ENCODE results near the gene LRRK1. TPM values are rescaled to one million over a fixed set of nuclear protein-coding genes. Genes with fewer than 3 reads are reported as not detected.

The LRRK1 gene
- total and polyA plus RNA-seq, 2 of the 13 experiments (the other 11 are each of a cell fraction or from before 2014, with no cell fraction given) = 0.13 to 1.2 TPM

DNA sequence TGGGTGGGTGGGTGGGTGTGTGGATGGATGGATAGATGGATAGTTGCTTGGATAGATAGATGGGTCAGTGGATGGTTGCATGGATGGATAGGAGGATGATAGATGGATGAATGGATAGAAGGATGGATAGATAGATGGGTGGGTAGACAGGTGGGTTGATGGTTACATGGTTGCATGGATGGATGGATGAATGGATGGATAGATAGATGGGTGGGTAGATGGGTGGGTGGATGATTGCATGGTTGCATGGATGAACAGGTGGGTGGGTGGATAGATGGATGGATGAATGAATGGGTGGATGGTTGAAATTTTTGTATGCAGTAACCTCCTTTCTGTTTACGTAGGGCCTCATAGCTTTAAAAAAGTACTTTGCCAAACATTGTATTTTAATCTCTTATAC lies 79.5 kb downstream of the LRRK1 start:
- CTCF ChIA-PET (ENCODE audit: low intra/inter-chr PET ratio, low total read pairs) = no interaction called here
- Histone ChIP-seq H3K27me3 (ENCODE audit: control insufficient read depth in 1 of 2, insufficient read depth in 2 of 2, low read length in 2 of 2) (peaks cover 5 to 46% of the 10 kb centered on the region in 2 experiments), H3K79me2 (ENCODE audit: insufficient read depth, low read length) (no peaks in the 10 kb centered on the region), H3K4me1 (ENCODE audit: insufficient read depth, low read length) (no peaks in the 10 kb centered on the region), H3K9ac (ENCODE audit: insufficient read depth, low read depth, low read length) (no peak overlapping the region), H3K9me3 (ENCODE audit: low read length) (no peaks in the 10 kb centered on the region), H4K20me1 (ENCODE audit: insufficient read depth, low read length) (no peaks in the 10 kb centered on the region), H3K36me3 (replicated peaks in 1 of 2; ENCODE audit: control insufficient read depth in 1 of 2, insufficient read depth in 2 of 2, low read length in 2 of 2) (no peaks in the 10 kb centered on the region), H3K4me3 (replicated peaks in 1 of 3; ENCODE audit: insufficient read depth in 1 of 3, low read depth in 2 of 3, low read length in 3 of 3) (no peak overlapping the region), H2AFZ (ENCODE audit: low read length) (no peak overlapping the region), H3K4me2 (ENCODE audit: low read depth, low read length) (no peak overlapping the region), H3K27ac (ENCODE audit: extremely low read length, insufficient read depth, low read length) (no peak overlapping the region)
- no TSS peak for BruUV-seq (replicated peaks)
- intact Hi-C loops (cut with micrococcal nuclease; ENCODE audit: unreplicated experiment) = no loop called here
- ATAC-seq (no peak), DNase-seq (ENCODE audit: low spot score) (no peak), FAIRE-seq (no peak)
- POLR2A ChIA-PET = no interaction called here
- in situ Hi-C loops (cut with HindIII; ENCODE audit: extremely low pct_ligation_motif_present, low pct_unique_long_range_greater_than_20kb) = no loop called here
- TF ChIP-seq ZEB1 (IDR thresholded peaks at IDR 0.05; ENCODE audit: insufficient replicate concordance, low read depth) (no peak), GATAD1 (CRISPR knock-in tag; IDR thresholded peaks at IDR 0.05) (no peak), MBNL3 (CRISPR knock-in tag; conservative IDR thresholded peaks at IDR 0.05) (no peak), HDAC1 (CRISPR knock-in tag; IDR thresholded peaks at IDR 0.05) (no peak), ZBTB33 (CRISPR knock-in tag; IDR thresholded peaks at IDR 0.05) (no peak)
- TF ChIP-seq, protein P1, sequence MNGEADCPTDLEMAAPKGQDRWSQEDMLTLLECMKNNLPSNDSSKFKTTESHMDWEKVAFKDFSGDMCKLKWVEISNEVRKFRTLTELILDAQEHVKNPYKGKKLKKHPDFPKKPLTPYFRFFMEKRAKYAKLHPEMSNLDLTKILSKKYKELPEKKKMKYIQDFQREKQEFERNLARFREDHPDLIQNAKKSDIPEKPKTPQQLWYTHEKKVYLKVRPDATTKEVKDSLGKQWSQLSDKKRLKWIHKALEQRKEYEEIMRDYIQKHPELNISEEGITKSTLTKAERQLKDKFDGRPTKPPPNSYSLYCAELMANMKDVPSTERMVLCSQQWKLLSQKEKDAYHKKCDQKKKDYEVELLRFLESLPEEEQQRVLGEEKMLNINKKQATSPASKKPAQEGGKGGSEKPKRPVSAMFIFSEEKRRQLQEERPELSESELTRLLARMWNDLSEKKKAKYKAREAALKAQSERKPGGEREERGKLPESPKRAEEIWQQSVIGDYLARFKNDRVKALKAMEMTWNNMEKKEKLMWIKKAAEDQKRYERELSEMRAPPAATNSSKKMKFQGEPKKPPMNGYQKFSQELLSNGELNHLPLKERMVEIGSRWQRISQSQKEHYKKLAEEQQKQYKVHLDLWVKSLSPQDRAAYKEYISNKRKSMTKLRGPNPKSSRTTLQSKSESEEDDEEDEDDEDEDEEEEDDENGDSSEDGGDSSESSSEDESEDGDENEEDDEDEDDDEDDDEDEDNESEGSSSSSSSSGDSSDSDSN (CRISPR knock-in tag; IDR thresholded peaks at IDR 0.05) = no peak
- 13% methylated on average over 1 of the region's 1 CpG for WGBS (ENCODE audit: low lambda C conversion rate)
